DOHH2 (cell line): Measurements from ENCODE around the gene C19orf85.

Source experiments
- EZH2phosphoT487 ChIP-seq: fragments of 200-600 bp; sonication (generic); IDR thresholded peaks from 2 replicates; pipeline ENCODE4 v1.6.1; 2017; ENCODE audit warnings: borderline replicate concordance, mild to moderate bottlenecking, antibody characterized with exemption, low read length, moderate library complexity, mixed read lengths
- TF ChIP-seq, protein P1 (sequence below): fragments of 200-600 bp; sonication (generic); IDR thresholded peaks from one replicate; pipeline ENCODE4 v1.5.1; 2014; ENCODE audit warnings: antibody characterized with exemption, mild to moderate bottlenecking, low read depth, low read length; ENCODE audit not compliant: poor library complexity, severe bottlenecking

GRCh38 chr19:55493052-55493644, 28.6 kb upstream of the C19orf85 start:
- TF ChIP-seq EZH2phosphoT487, result no peak
- TF ChIP-seq, protein P1, sequence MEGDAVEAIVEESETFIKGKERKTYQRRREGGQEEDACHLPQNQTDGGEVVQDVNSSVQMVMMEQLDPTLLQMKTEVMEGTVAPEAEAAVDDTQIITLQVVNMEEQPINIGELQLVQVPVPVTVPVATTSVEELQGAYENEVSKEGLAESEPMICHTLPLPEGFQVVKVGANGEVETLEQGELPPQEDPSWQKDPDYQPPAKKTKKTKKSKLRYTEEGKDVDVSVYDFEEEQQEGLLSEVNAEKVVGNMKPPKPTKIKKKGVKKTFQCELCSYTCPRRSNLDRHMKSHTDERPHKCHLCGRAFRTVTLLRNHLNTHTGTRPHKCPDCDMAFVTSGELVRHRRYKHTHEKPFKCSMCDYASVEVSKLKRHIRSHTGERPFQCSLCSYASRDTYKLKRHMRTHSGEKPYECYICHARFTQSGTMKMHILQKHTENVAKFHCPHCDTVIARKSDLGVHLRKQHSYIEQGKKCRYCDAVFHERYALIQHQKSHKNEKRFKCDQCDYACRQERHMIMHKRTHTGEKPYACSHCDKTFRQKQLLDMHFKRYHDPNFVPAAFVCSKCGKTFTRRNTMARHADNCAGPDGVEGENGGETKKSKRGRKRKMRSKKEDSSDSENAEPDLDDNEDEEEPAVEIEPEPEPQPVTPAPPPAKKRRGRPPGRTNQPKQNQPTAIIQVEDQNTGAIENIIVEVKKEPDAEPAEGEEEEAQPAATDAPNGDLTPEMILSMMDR, result no peak
